NCI-H146 treated with DMSO at 0.1 percent for 48 hours (cell line): ENCODE results near the gene IFIT1.
"Not testable (repeated sequence)": the region's sequence is repeated elsewhere in the genome, so short reads cannot be mapped to it uniquely, and the experiment has no call there.

Source experiments
- DNase-seq: peaks from one replicate; lab custom pipeline; 2025; ENCODE audit not compliant: unreplicated experiment; lab: John Stamatoyannopoulos, UW

IFIT1 gene

GRCh38 chr10:89364531-89364930 is 27.9 kb upstream of the IFIT1 start:
- DNase-seq = no peak

GRCh38 chr10:89367529-89367928 is 24.9 kb upstream of the IFIT1 start:
- peak; percentile 37 for DNase-seq

GRCh38 chr10:89368129-89368528 is 24.3 kb upstream of the IFIT1 start:
- no peak for DNase-seq

GRCh38 chr10:89369156-89370105 is 23.0 kb upstream of the IFIT1 start:
- peak; percentile 4 for DNase-seq

- no peak for DNase-seq
Observed at GRCh38 chr10:89371079-89371478, 21.3 kb upstream of the IFIT1 start.

- no peak for DNase-seq
Observed at GRCh38 chr10:89371987-89372386, 20.4 kb upstream of the IFIT1 start.

GRCh38 chr10:89373916-89374711 is 18.3 kb upstream of the IFIT1 start:
- DNase-seq = no peak

GRCh38 chr10:89374713-89375141 is 17.7 kb upstream of the IFIT1 start:
- DNase-seq = no peak

- no peak for DNase-seq
Observed at GRCh38 chr10:89377705-89378637, 14.5 kb upstream of the IFIT1 start, which contains the start of gene IFIT1B. Gene IFIT1B, plus strand, starts transcription at chr10:89378056. Its CDS starts 80 bp downstream, at chr10:89378136.

- DNase-seq = no peak
Observed at GRCh38 chr10:89379103-89379502, 13.3 kb upstream of the IFIT1 start.

GRCh38 chr10:89382757-89383156 is 9.7 kb upstream of the IFIT1 start:
- DNase-seq = no peak

GRCh38 chr10:89384474-89385340 is 7.7 kb upstream of the IFIT1 start:
- no peak for DNase-seq

GRCh38 chr10:89388806-89389205 is 3.6 kb upstream of the IFIT1 start:
- no peak for DNase-seq

- no peak for DNase-seq
Observed at GRCh38 chr10:89389254-89389653, 3.2 kb upstream of the IFIT1 start.

GRCh38 chr10:89390476-89391225 is 1.8 kb upstream of the IFIT1 start:
- no peak for DNase-seq

- not testable (repeated sequence) for DNase-seq
Observed at GRCh38 chr10:89391226-89391576, 1.2 kb upstream of the IFIT1 start.

GRCh38 chr10:89392974-89393373 is 551 bp downstream of the IFIT1 start:
- DNase-seq = no peak

GRCh38 chr10:89393898-89394297 is 1.5 kb downstream of the IFIT1 start:
- no peak for DNase-seq

GRCh38 chr10:89395141-89395540 is 2.7 kb downstream of the IFIT1 start:
- DNase-seq = no peak
